HEK293 (cell line): ENCODE measurements around the gene ATP6V0B.

ENCODE experiments used
- EGR2 ChIP-seq: fragments of 450-650 bp; formaldehyde crosslinking; IDR thresholded peaks from 2 replicates; pipeline ENCODE4 v1.5.1; 2016; ENCODE audit warnings: low read depth, missing biosample characterization, missing genetic modification characterization
- GLI2 ChIP-seq: fragments of 450-650 bp; formaldehyde crosslinking; IDR thresholded peaks from 2 replicates; pipeline ENCODE4; 2017; ENCODE audit warnings: missing biosample characterization, missing genetic modification characterization, low read depth, borderline replicate concordance
- GLIS2 ChIP-seq: fragments of 450-650 bp; formaldehyde crosslinking; IDR thresholded peaks from 2 replicates; pipeline ENCODE4 v1.5.1; 2016; ENCODE audit warnings: missing biosample characterization, missing genetic modification characterization
- HIC1 ChIP-seq: fragments of 450-650 bp; formaldehyde crosslinking; IDR thresholded peaks from 2 replicates; pipeline ENCODE4 v1.5.1; 2016; ENCODE audit warnings: missing biosample characterization, missing genetic modification characterization
- HOXC10 ChIP-seq: sonication (generic); formaldehyde crosslinking; IDR thresholded peaks from 2 replicates; pipeline ENCODE4 v1.8.1; 2023; ENCODE audit warnings: mild to moderate bottlenecking, missing genetic modification reagents
- KLF1 ChIP-seq: fragments of 450-650 bp; formaldehyde crosslinking; IDR thresholded peaks from 2 replicates; pipeline ENCODE4 v1.5.1; 2016; ENCODE audit warnings: missing biosample characterization, missing genetic modification characterization
- KLF16 ChIP-seq: fragments of 450-650 bp; formaldehyde crosslinking; IDR thresholded peaks from 2 replicates; pipeline ENCODE4 v1.5.1; 2017; ENCODE audit warnings: missing biosample characterization, missing genetic modification characterization
- KLF17 ChIP-seq: fragments of 450-650 bp; formaldehyde crosslinking; IDR thresholded peaks from 2 replicates; pipeline ENCODE4 v1.5.1; 2016; ENCODE audit warnings: missing biosample characterization, missing genetic modification characterization
- KLF8 ChIP-seq: fragments of 450-650 bp; formaldehyde crosslinking; IDR thresholded peaks from 2 replicates; pipeline ENCODE4 v1.5.1; 2016; ENCODE audit warnings: missing biosample characterization, missing genetic modification characterization
- KLF9 ChIP-seq: fragments of 450-650 bp; formaldehyde crosslinking; IDR thresholded peaks from 2 replicates; pipeline ENCODE4 v1.5.1; 2016; ENCODE audit warnings: missing biosample characterization, missing genetic modification characterization, low read depth
- PATZ1 ChIP-seq: fragments of 450-650 bp; formaldehyde crosslinking; IDR thresholded peaks from 2 replicates; pipeline ENCODE4 v1.5.1; 2016; ENCODE audit warnings: missing biosample characterization, missing genetic modification characterization
- PRDM1 ChIP-seq: fragments of 450-650 bp; formaldehyde crosslinking; IDR thresholded peaks from 2 replicates; pipeline ENCODE4; 2016; ENCODE audit warnings: missing biosample characterization, missing genetic modification characterization
- SP2 ChIP-seq: fragments of 450-650 bp; formaldehyde crosslinking; IDR thresholded peaks from 2 replicates; pipeline ENCODE4 v1.5.1; 2016; ENCODE audit warnings: missing biosample characterization, missing genetic modification characterization
- SP3 ChIP-seq: fragments of 450-650 bp; formaldehyde crosslinking; IDR thresholded peaks from 2 replicates; pipeline ENCODE4 v1.5.1; 2016; ENCODE audit warnings: missing biosample characterization, missing genetic modification characterization
- YY2 ChIP-seq: fragments of 450-650 bp; formaldehyde crosslinking; IDR thresholded peaks from 2 replicates; pipeline ENCODE4 v1.5.1; 2016; ENCODE audit warnings: missing biosample characterization, missing genetic modification characterization
- ZBTB11 ChIP-seq: fragments of 450-650 bp; formaldehyde crosslinking; conservative IDR thresholded peaks from 2 replicates; pipeline ENCODE4 v1.5.1; 2016; ENCODE audit warnings: low read depth, missing biosample characterization, missing genetic modification characterization
- ZBTB8A ChIP-seq: fragments of 450-650 bp; formaldehyde crosslinking; IDR thresholded peaks from 2 replicates; pipeline ENCODE4 v1.5.1; 2016; ENCODE audit warnings: missing biosample characterization, missing genetic modification characterization
- ZFP69B ChIP-seq: fragments of 450-650 bp; formaldehyde crosslinking; IDR thresholded peaks from 2 replicates; pipeline ENCODE4 v1.5.1; 2016; ENCODE audit warnings: missing biosample characterization, missing genetic modification characterization
- ZIC2 ChIP-seq: fragments of 450-650 bp; formaldehyde crosslinking; IDR thresholded peaks from 2 replicates; pipeline ENCODE4 v1.5.1; 2016; ENCODE audit warnings: missing biosample characterization, missing genetic modification characterization
- ZNF133 ChIP-seq: fragments of 450-650 bp; formaldehyde crosslinking; IDR thresholded peaks from 2 replicates; pipeline ENCODE4 v1.5.1; 2016; ENCODE audit warnings: missing biosample characterization, missing genetic modification characterization
- ZNF391 ChIP-seq: fragments of 450-650 bp; formaldehyde crosslinking; IDR thresholded peaks from 2 replicates; pipeline ENCODE4 v1.5.1; 2016; ENCODE audit warnings: low read depth, missing biosample characterization, missing genetic modification characterization, borderline replicate concordance
- ZNF426 ChIP-seq: fragments of 450-650 bp; formaldehyde crosslinking; IDR thresholded peaks from 2 replicates; pipeline ENCODE4 v1.5.1; 2017; ENCODE audit warnings: missing biosample characterization, missing genetic modification characterization, mild to moderate bottlenecking, inconsistent platforms, moderate library complexity
- ZNF580 ChIP-seq: fragments of 450-650 bp; formaldehyde crosslinking; IDR thresholded peaks from 2 replicates; pipeline ENCODE4 v1.5.1; 2016; ENCODE audit warnings: missing biosample characterization, missing genetic modification characterization
- ZNF600 ChIP-seq: fragments of 450-650 bp; formaldehyde crosslinking; IDR thresholded peaks from 2 replicates; pipeline ENCODE4 v1.5.1; 2016; ENCODE audit warnings: missing biosample characterization, missing genetic modification characterization
- ZNF629 ChIP-seq: fragments of 450-650 bp; formaldehyde crosslinking; IDR thresholded peaks from 2 replicates; pipeline ENCODE4 v1.5.1; 2017; ENCODE audit warnings: missing biosample characterization, missing genetic modification characterization
- ZNF639 ChIP-seq: fragments of 450-650 bp; formaldehyde crosslinking; IDR thresholded peaks from 2 replicates; pipeline ENCODE4 v1.5.1; 2016; ENCODE audit warnings: missing biosample characterization, missing genetic modification characterization
- ZNF660 ChIP-seq: fragments of 450-650 bp; IDR thresholded peaks from 2 replicates; pipeline ENCODE4 v1.5.1; 2018; ENCODE audit warnings: missing biosample characterization, mild to moderate bottlenecking, missing genetic modification characterization
- ZNF76 ChIP-seq: fragments of 450-650 bp; formaldehyde crosslinking; IDR thresholded peaks from 2 replicates; pipeline ENCODE4; 2016; ENCODE audit warnings: low read depth, missing biosample characterization, missing genetic modification characterization, borderline replicate concordance
- ZNF843 ChIP-seq: fragments of 450-650 bp; formaldehyde crosslinking; IDR thresholded peaks from 2 replicates; pipeline ENCODE4 v1.5.1; 2016; ENCODE audit warnings: missing biosample characterization, missing genetic modification characterization

ATP6V0B gene

GRCh38 chr1:43991476-43992231 lies 16.9 kb downstream of the ATP6V0B start, which contains the start of gene CCDC24 (continued):
- TF ChIP-seq ZNF639 (tag by site-specific recombination) = no peak
- TF ChIP-seq ZNF660 = no peak
- peak; percentile 9; the same call in 1 of the 2 replicates for TF ChIP-seq ZNF843 (tag by site-specific recombination)
- peak; percentile 85 for TF ChIP-seq EGR2 (tag by site-specific recombination)
- peak; percentile 77; the same call in 1 of the 2 replicates for TF ChIP-seq GLIS2 (tag by site-specific recombination)
- TF ChIP-seq PRDM1 = no peak
- no peak for TF ChIP-seq ZNF580 (tag by site-specific recombination)
- peak; percentile 85; the same call in 1 of the 2 replicates for TF ChIP-seq KLF8 (tag by site-specific recombination)
- peak; percentile 61; the same call in 1 of the 2 replicates for TF ChIP-seq ZFP69B
- TF ChIP-seq KLF1 (tag by site-specific recombination) = peak; percentile 92
- TF ChIP-seq ZNF391 (tag by site-specific recombination) = no peak
- TF ChIP-seq ZBTB8A (tag by site-specific recombination) = peak; percentile 28; the same call in 1 of the 2 replicates
- 0 out of 2 replicates have a peak, but pooled peaks have one; percentile 17 for TF ChIP-seq HIC1
- TF ChIP-seq ZBTB11 = peak; percentile 94
- peak; percentile 92 for TF ChIP-seq SP3 (tag by site-specific recombination)
- peak; percentile 86 for TF ChIP-seq KLF16
- TF ChIP-seq ZNF426 (tag by site-specific recombination) = no peak
- no peak for TF ChIP-seq YY2
- no peak for TF ChIP-seq HOXC10 (CRISPR knock-in tag)
- TF ChIP-seq ZNF600 (tag by site-specific recombination) = peak; percentile 91
- peak; percentile 38; the same call in 1 of the 2 replicates for TF ChIP-seq ZNF629
- TF ChIP-seq KLF17 (tag by site-specific recombination) = 0 out of 2 replicates have a peak, but pooled peaks have one; percentile 38
- TF ChIP-seq GLI2 (tag by site-specific recombination) = no peak
- TF ChIP-seq SP2 = peak; percentile 90
- no peak for TF ChIP-seq ZNF133 (tag by site-specific recombination)
- peak; percentile 87 for TF ChIP-seq ZNF76 (tag by site-specific recombination)
- TF ChIP-seq KLF9 (tag by site-specific recombination) = peak; percentile 97
- peak; percentile 82 for TF ChIP-seq PATZ1
- TF ChIP-seq ZIC2 (tag by site-specific recombination) = 0 out of 2 replicates have a peak, but pooled peaks have one; percentile 12
